ENCODE data around the gene TCF12.

DNA sequence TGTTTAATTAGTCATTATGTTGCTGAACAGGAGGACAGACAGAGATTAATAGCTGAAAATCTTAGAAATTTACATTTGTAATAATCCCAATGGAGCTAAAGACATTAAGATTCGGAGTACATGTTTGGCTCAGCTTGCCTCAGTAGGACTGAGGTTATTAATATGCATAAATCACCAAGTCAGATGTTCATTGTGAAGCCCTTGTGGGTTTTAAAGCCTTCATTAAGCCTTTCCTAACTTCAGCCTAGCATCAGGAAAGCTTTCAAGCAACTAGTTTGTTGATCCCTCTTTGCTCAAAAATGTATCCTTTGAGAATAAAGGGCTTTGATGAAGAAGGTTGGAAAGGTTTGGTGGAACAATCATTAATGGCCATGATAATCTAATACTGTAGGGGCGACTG lies 279.7 kb downstream of the TCF12 start:
- TF ChIP-seq, protein P1, sequence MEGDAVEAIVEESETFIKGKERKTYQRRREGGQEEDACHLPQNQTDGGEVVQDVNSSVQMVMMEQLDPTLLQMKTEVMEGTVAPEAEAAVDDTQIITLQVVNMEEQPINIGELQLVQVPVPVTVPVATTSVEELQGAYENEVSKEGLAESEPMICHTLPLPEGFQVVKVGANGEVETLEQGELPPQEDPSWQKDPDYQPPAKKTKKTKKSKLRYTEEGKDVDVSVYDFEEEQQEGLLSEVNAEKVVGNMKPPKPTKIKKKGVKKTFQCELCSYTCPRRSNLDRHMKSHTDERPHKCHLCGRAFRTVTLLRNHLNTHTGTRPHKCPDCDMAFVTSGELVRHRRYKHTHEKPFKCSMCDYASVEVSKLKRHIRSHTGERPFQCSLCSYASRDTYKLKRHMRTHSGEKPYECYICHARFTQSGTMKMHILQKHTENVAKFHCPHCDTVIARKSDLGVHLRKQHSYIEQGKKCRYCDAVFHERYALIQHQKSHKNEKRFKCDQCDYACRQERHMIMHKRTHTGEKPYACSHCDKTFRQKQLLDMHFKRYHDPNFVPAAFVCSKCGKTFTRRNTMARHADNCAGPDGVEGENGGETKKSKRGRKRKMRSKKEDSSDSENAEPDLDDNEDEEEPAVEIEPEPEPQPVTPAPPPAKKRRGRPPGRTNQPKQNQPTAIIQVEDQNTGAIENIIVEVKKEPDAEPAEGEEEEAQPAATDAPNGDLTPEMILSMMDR (conservative IDR thresholded peaks at IDR 0.05; ENCODE audit: low read length): no peak
- TF ChIP-seq EZH2phosphoT487 (IDR thresholded peaks at IDR 0.05; ENCODE audit: borderline replicate concordance): no peak
